ENCODE data around the gene HK3.

HK3 gene

GRCh38 chr5:176865964-176866363, 33.2 kb downstream of the HK3 start:
- DNase-seq = no peak

- DNase-seq = no peak
Measured at GRCh38 chr5:176864755-176865154, 34.4 kb downstream of the HK3 start.

GRCh38 chr5:176863765-176864098, 35.4 kb downstream of the HK3 start:
- DNase-seq = no peak

GRCh38 chr5:176863041-176863764, 35.9 kb downstream of the HK3 start:
- no peak for DNase-seq

- no peak for DNase-seq
Measured at GRCh38 chr5:176862330-176862995, 36.7 kb downstream of the HK3 start.

- no peak for DNase-seq
Measured at GRCh38 chr5:176861276-176861675, 37.9 kb downstream of the HK3 start.

GRCh38 chr5:176860381-176860780, 38.8 kb downstream of the HK3 start:
- no peak for DNase-seq

GRCh38 chr5:176859916-176860315, 39.2 kb downstream of the HK3 start:
- peak; percentile 77 for DNase-seq

GRCh38 chr5:176857894-176858273, 41.3 kb downstream of the HK3 start:
- DNase-seq = no peak

GRCh38 chr5:176857216-176857893, 41.8 kb downstream of the HK3 start:
- no peak for DNase-seq

GRCh38 chr5:176856746-176857145, 42.4 kb downstream of the HK3 start:
- DNase-seq = peak; percentile 32

- DNase-seq = no peak
Measured at GRCh38 chr5:176855598-176855997, 43.5 kb downstream of the HK3 start.

GRCh38 chr5:176854164-176854563, 45.0 kb downstream of the HK3 start:
- peak; percentile 46 for DNase-seq

- no peak for DNase-seq
Measured at GRCh38 chr5:176853151-176853778, 45.9 kb downstream of the HK3 start.

GRCh38 chr5:176851871-176852658, 47.1 kb downstream of the HK3 start:
- DNase-seq = peak; percentile 53

GRCh38 chr5:176851380-176851779, 47.8 kb downstream of the HK3 start:
- DNase-seq = no peak

GRCh38 chr5:176850371-176851245, 48.5 kb downstream of the HK3 start:
- no peak for DNase-seq

- no peak for DNase-seq
Measured at GRCh38 chr5:176849611-176850227, 49.4 kb downstream of the HK3 start.

GRCh38 chr5:176848651-176849050, 50.5 kb downstream of the HK3 start:
- DNase-seq = no peak

- no peak for DNase-seq
Measured at GRCh38 chr5:176847726-176848290, 51.3 kb downstream of the HK3 start.

- no peak for DNase-seq
Measured at GRCh38 chr5:176847148-176847547, 52.0 kb downstream of the HK3 start.
